WI38 (cell line): Measurements from ENCODE around the gene PODXL.

Experiments used
- H3K4me3 ChIP-seq: 2 replicates; pipeline ENCODE4 v1.5.1; 2011; ENCODE audit warnings: low read depth, mild to moderate bottlenecking, control low read depth, low read length
- TF ChIP-seq, protein P1 (sequence below): IDR thresholded peaks from 2 replicates; pipeline ENCODE4 v1.5.1; 2012; ENCODE audit warnings: low read depth, mild to moderate bottlenecking, control low read depth, low read length

The PODXL gene

DNA sequence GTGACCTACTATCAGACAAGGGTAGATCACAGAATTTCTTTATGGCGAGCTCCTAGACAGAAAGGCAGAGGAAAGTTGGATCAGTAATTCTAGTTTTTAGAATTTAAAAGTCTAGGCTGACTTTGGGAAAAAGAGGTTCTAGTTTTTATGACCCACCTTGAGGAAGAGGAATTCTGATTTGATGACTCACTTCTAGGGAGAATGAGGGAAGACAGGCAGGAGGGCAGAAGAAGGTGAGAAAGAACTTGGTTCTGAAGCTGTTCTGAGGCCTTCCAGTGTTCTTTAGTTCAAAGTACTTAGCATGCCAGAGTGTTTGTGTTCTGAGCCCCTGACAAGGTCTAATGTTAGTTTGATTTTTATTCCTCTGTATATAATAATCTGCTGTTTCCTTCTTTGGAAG lies 97.2 kb downstream of the PODXL start:
- H3K4me3 ChIP-seq = no peak overlapping the region
- TF ChIP-seq, protein P1, sequence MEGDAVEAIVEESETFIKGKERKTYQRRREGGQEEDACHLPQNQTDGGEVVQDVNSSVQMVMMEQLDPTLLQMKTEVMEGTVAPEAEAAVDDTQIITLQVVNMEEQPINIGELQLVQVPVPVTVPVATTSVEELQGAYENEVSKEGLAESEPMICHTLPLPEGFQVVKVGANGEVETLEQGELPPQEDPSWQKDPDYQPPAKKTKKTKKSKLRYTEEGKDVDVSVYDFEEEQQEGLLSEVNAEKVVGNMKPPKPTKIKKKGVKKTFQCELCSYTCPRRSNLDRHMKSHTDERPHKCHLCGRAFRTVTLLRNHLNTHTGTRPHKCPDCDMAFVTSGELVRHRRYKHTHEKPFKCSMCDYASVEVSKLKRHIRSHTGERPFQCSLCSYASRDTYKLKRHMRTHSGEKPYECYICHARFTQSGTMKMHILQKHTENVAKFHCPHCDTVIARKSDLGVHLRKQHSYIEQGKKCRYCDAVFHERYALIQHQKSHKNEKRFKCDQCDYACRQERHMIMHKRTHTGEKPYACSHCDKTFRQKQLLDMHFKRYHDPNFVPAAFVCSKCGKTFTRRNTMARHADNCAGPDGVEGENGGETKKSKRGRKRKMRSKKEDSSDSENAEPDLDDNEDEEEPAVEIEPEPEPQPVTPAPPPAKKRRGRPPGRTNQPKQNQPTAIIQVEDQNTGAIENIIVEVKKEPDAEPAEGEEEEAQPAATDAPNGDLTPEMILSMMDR = no peak

DNA sequence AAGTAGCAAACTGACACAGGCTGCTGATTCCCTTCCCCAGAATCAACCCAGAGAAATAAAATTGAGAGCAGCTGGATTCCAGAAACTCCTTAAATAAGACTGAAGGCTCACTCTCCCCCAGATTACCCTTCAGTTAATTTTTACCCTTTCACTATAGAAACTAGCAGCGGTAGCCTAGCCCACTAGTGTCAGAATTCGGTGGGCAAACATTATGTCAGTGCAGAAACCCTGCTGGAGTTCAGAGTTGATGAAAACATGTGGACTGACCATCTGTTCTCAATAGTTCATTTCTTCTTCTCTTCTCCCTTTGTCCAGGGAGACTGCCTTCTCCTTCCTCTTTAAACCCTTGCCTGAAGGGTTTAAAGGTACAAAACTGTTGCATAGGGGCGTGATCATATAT lies 100.1 kb downstream of the PODXL start:
- TF ChIP-seq, protein P1 = no peak
- no peak overlapping the region for H3K4me3 ChIP-seq

DNA sequence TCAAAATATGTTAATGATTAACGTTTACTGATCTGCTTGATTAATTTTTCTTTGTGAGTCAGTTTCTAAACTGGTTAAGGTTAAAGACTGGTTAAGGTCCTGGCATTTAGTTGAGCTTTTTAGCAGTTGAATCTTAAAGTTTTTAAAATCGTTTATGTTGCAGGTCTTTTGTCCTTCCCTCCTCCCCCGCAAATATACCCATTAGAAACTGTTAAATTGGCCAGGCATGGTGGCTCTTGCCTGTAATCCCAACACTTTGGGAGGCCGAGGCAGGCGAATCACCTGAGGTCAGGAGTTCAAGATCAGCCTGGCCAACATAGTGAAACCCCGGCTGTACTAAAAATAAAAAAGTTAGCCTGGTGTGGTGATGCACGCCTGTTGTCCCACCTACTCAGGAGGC lies 100.9 kb downstream of the PODXL start:
- no peak overlapping the region for H3K4me3 ChIP-seq
- TF ChIP-seq, protein P1 = no peak

DNA sequence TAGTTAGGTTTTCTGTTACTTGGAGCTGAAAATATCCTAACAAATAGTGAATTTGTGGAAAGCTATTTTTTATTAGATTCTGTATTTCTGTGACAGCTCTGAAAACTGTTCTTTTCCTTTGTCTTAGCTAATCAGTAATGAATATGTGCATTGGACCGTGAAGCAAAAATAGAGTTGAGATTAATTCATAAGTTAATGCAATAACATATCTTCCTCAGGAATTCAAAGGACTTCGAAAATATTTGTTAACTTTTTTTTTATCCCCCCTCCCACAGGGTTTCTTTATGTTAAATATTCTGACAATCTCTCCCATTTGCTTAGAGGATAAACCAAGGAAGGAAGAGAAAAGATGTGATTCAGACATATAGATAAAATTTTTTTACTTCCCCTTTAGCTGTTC lies 101.4 kb downstream of the PODXL start:
- TF ChIP-seq, protein P1 = no peak
- no peak overlapping the region for H3K4me3 ChIP-seq

DNA sequence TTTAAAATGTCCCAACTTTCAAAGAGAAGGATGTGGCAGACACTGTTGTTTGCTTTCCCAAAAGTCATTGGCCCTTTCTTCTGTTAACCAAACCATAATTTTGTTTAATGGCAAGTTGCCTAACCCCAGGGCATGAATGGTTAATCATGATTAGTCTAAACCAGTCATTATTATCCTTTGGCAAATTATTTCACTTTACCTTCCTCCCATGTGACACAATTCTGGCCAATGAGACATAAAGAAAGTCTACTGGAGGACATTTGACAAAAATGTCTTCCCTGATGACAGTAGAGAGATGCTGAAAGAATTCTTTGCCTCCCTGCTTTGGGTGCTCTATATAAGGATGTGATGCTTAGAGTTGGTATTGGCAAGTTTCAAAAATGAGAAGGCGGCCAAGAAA lies 101.9 kb downstream of the PODXL start:
- TF ChIP-seq, protein P1 = no peak
- no peak overlapping the region for H3K4me3 ChIP-seq
